HG03460 (cell line): Measurements from ENCODE around the gene CCDC74B.
"Not testable (repeated sequence)": the region's sequence is repeated elsewhere in the genome, so short reads cannot be mapped to it uniquely, and the experiment has no call there.

ENCODE experiments used
- ATAC-seq: cut with Tn5 transposase; IDR thresholded peaks from one replicate; pipeline ENCODE4 v1.9.1; 2021; ENCODE audit not compliant: unreplicated experiment

CCDC74B gene

DNA sequence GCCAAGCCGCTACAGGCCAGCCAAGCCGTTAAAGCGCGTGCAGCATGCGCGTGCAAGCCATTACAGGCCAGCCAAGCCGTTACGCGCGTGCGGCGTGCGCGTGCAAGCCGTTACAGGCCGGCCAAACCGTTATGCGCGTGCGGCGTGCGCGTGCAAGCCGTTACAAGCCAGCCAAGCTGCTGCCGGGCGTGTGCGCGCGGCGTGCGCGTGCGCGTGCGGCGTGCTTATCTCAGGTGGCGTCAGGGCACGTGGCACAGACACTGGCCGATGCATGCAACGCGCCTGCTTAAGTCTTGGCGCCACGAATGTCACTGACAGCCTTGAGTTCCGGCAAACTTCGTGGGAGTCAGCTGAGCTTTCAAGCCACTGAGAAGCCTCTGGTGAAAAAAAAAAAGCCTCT, 24.0 kb downstream of the CCDC74B start:
- ATAC-seq, result not testable (repeated sequence)

DNA sequence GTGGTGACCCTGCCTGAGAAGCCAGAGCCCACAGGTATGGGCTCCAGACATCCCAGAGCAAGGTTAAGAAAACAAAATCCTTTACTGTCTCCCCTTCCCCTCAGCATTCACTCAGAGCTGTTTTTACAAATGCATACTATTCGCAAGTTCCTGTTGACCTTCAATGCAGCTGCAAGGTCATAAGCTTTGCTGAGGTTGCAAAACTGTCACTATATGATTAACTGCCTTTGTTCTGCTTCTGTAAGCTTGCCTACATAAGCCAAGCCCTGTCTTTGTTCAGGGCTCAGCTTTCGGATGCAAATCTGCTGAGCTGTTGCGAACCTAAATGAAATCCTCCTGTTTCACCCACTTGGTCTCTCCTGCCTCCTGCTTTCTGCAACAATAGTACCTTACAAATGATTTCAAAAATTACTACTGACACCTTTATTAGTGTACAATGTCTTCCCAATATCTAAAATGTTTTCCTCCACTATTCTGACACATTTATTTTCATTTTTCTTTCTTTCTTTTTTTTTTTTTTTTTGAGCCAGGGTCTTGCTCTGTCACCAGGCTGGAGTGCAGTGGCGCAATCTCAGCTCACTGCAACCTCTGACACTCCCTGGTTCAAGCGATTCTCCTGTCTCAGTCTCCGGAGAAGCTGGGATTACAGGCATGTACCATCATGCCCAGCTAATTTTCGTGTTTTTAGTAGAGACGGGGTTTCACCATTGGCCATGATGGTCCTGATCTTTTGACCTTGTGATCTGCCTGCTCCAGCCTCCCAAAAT, 42.1 kb downstream of the CCDC74B start:
- not testable (repeated sequence) for ATAC-seq
